Activated CD8-positive, alpha-beta memory T cell treated with anti-CD3 and anti-CD28 coated beads, Interleukin-2, amount 50 U/mL, for 48 hours (primary cell): Measurements from ENCODE around the gene MAST4.
"Not testable (repeated sequence)": the region's sequence is repeated elsewhere in the genome, so short reads cannot be mapped to it uniquely, and the experiment has no call there.

ENCODE experiments used
- DNase-seq: peaks from one replicate; pipeline ENCODE4 v3.0.0-alpha.2; 2020

MAST4 gene

DNA sequence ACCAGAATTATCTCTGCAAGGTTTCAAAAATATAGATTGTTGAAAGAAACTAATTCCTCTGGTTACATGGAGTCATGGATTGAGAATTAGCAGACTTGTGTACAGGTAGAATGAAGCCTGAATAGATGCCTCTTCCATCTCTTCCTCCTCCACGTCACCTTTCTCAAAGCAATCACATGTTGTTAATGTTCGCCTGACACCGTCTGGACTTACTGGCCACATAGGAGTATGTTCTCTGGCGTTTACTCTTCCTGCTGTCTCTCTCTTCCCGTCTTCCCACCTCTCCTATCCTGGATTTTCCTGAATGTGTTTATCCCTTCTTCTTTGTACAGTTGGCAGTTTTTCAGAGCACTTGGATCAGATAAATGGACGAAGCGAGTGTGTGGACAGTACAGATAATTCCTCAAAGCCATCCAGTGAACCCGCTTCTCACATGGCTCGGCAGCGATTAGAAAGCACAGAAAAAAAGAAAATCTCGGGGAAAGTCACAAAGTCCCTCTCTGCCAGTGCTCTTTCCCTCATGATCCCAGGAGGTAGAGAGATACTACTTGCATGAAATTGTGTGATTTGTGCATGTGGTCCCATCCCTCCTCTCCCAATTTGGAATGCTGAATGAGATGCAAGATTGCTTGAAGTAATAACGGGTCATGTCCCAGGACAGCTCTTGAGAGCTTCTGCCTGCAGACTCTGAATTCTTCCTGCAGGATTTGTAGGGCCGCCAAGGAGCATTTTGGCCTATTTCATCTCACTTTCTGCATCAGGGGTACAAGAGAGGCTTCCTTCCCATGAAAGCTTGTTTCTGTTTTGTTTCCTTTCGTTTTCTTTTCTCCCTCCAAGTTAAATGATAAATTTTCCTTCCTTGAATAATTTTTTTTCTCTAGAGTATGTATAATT is 553.1 kb downstream of the MAST4 start:
- DNase-seq = no peak

DNA sequence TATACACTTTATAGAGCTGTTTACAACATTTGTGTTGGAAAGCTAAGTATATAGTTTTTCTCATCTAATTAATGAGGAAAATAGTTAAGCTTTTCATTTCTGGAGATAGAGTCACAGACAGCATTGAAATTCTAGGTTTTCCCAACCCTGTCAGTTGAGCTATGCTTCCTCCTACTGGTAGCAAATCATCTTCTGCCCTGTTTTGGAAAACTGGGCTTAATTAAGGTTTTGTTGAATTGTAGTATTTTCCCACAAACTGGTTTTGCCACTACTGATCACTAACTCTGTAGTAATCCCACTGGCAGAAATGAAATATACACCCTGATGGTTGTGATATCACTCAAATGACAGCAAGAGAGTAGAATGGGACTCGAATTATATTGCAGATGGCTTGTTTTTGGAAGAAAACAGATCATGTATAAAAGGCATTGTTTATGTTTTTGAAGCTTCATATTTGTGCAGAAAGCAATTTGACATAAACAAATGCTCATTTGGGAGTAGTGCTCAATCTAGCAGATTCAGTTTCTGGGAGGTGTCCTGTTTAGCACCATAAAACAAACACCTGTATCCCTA is 553.8 kb downstream of the MAST4 start:
- no peak for DNase-seq

DNA sequence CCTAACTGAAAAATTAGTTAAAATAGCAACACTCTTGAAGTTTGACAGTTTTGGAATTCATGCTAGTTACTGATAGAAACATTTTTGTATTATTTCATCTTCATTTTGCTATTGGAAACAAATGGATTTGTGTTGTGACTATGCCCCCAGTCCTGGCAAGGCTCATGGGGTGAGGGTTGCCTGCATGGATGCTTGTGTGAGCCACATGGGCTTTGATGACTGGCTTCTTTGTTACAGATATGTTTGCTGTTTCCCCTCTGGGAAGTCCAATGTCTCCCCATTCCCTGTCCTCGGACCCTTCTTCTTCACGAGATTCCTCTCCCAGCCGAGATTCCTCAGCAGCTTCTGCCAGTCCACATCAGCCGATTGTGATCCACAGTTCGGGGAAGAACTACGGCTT is 556.2 kb downstream of the MAST4 start:
- no peak for DNase-seq

DNA sequence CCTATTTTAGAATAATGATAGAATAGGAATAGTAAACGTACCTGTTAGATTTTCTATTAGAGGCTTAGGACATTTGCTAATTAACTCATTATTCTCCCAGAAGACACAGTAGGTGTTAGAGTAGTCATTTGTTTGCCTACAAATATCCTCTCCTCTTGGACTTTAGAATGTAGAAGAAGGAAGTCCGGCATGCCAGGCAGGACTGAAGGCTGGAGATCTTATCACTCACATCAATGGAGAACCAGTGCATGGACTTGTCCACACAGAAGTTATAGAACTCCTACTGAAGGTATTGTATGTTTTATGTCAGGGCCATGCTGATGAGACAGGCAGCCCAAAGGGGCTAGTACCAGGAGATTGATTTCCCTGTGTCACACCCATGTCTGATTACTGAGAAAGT is 557.1 kb downstream of the MAST4 start:
- no peak for DNase-seq

DNA sequence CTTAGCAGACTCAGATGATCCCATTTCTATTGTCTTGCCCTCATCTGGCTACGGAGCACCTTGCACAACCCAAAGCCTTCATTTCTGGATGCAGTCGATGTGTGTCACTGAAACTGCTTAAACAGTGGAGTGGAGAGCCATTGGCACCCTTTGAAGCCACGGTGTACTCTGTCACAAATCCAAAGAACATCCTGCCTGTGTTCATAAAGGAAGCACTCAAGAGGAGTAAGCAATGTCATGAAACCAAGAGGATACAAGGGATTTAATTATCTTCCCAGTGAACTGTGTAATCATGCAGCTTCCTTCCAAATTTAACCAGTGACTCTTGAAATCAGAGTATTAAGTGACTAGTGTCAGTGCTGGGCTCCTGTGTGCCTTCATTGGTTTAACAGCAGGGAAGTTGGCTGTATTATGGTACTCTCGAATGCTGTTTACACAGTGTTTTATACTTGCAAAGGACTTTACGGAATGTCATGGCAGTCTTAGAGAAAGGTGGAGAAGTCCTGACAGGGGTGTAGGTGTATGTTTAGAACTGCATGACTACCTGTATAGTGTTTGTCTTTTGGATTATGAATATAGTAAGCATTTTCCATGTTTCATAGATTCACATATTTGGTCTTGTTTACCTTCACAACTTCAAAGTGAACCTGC is 558.5 kb downstream of the MAST4 start:
- no peak for DNase-seq

DNA sequence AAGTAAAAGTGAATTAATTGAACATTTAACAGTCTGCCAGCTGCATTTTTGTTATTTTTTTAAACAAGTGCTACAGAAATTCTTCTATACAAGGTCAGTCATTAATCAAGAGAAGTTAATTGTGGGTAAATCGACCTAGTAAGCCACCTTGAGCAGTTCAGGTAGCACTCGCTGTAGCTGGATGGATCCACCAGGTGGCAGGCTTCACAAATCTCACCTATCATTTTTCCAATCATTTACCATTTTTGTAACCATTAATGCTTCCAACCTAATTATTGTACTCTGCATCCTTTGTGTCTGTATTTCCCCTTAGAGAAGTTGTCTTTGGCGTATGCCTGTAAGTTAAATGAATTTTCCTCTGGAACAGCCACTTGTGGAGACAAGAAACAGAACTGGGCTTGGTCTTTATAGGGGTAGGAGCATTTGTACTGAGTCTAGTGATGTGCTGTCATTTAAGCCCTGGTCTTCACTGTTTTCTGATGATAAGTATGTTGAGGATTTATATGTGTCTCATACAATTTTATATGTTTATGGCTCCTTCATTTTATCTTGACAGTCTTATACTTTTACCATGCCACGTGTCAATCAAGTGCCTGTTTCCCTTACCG is 560.9 kb downstream of the MAST4 start:
- DNase-seq = no peak

DNA sequence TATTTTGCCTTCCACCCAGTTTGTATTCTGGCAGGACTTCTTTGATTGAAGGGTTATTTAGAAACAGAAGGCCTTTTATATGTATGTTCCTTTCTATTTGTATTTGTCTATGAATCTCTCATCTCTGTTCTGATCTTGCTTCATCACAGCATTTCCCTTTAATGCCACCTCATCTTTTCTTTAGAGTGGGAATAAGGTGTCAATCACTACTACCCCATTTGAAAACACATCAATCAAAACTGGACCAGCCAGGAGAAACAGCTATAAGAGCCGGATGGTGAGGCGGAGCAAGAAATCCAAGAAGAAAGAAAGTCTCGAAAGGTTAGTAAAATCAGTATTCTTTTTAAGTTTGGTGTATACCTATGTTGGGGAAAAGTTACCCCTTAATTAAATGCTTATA is 564.1 kb downstream of the MAST4 start:
- no peak for DNase-seq

DNA sequence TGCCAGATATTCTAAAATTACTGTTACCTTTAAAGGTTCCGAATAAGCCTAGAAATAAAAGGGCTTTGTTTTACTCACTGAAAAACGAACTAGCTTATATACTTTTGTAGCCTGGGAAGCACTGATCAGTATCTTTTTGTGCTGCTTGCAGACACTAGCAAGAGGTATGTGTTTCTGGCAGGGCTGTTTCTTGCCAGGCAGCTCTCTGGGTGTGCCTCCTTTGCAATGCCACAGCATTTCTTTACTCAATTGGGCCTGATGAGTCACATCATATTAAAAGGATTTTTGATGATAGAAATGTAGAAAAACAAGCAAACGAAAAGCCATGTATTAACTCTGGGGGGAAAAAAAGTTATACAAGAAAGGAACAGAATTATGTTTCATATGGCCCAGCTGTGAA is 564.8 kb downstream of the MAST4 start:
- no peak for DNase-seq

DNA sequence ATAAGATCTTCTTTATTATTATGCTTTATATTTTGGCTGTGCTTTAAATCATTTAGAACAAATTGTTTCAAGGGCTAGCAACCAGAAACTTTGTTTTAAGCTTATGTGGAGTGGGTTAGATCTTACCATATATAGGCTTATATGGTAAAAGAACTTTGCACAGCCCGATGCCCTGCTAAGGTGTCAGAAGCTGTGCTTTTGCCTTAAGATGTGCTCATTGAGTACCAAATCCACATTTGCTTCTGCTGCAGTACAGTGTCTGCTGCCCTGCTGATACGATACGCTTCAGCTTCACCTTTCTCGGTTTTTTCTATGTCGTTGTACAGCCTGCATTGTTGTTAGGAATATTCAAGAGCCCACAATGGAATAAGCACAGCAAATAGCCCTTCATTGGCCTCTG is 565.6 kb downstream of the MAST4 start:
- no peak for DNase-seq

DNA sequence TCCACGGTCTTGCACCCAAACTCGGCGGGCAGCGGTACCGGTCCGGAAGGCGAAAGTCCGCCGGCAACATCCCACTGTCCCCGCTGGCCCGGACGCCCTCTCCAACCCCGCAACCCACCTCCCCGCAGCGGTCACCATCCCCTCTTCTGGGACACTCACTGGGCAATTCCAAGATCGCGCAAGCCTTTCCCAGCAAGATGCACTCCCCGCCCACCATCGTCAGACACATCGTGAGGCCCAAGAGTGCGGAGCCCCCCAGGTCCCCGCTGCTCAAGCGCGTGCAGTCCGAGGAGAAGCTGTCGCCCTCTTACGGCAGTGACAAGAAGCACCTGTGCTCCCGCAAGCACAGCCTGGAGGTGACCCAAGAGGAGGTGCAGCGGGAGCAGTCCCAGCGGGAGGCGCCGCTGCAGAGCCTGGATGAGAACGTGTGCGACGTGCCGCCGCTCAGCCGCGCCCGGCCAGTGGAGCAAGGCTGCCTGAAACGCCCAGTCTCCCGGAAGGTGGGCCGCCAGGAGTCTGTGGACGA is 567.1 kb downstream of the MAST4 start:
- no peak for DNase-seq

DNA sequence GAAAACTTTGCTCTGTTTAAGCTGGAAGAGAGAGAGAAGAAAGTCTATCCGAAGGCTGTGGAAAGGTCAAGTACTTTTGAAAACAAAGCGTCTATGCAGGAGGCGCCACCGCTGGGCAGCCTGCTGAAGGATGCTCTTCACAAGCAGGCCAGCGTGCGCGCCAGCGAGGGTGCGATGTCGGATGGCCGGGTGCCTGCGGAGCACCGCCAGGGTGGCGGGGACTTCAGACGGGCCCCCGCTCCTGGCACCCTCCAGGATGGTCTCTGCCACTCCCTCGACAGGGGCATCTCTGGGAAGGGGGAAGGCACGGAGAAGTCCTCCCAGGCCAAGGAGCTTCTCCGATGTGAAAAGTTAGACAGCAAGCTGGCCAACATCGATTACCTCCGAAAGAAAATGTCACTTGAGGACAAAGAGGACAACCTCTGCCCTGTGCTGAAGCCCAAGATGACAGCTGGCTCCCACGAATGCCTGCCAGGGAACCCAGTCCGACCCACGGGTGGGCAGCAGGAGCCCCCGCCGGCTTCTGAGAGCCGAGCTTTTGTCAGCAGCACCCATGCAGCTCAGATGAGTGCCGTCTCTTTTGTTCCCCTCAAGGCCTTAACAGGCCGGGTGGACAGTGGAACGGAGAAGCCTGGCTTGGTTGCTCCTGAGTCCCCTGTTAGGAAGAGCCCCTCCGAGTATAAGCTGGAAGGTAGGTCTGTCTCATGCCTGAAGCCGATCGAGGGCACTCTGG is 567.8 kb downstream of the MAST4 start:
- no peak for DNase-seq

DNA sequence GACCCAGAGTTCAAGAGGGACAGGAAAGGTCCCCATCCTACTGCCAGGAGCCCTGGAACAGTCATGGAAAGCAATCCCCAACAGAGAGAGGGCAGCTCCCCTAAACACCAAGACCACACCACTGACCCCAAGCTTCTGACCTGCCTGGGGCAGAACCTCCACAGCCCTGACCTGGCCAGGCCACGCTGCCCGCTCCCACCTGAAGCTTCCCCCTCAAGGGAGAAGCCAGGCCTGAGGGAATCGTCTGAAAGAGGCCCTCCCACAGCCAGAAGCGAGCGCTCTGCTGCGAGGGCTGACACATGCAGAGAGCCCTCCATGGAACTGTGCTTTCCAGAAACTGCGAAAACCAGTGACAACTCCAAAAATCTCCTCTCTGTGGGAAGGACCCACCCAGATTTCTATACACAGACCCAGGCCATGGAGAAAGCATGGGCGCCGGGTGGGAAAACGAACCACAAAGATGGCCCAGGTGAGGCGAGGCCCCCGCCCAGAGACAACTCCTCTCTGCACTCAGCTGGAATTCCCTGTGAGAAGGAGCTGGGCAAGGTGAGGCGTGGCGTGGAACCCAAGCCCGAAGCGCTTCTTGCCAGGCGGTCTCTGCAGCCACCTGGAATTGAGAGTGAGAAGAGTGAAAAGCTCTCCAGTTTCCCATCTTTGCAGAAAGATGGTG is 568.8 kb downstream of the MAST4 start:
- no peak for DNase-seq

DNA sequence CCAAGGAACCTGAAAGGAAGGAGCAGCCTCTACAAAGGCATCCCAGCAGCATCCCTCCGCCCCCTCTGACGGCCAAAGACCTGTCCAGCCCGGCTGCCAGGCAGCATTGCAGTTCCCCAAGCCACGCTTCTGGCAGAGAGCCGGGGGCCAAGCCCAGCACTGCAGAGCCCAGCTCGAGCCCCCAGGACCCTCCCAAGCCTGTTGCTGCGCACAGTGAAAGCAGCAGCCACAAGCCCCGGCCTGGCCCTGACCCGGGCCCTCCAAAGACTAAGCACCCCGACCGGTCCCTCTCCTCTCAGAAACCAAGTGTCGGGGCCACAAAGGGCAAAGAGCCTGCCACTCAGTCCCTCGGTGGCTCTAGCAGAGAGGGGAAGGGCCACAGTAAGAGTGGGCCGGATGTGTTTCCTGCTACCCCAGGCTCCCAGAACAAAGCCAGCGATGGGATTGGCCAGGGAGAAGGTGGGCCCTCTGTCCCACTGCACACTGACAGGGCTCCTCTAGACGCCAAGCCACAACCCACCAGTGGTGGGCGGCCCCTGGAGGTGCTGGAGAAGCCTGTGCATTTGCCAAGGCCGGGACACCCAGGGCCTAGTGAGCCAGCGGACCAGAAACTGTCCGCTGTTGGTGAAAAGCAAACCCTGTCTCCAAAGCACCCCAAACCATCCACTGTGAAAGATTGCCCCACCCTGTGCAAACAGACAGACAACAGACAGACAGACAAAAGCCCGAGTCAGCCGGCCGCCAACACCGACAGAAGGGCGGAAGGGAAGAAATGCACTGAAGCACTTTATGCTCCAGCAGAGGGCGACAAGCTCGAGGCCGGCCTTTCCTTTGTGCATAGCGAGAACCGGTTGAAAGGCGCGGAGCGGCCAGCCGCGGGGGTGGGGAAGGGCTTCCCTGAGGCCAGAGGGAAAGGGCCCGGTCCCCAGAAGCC is 569.6 kb downstream of the MAST4 start:
- peak; percentile 86 for DNase-seq

DNA sequence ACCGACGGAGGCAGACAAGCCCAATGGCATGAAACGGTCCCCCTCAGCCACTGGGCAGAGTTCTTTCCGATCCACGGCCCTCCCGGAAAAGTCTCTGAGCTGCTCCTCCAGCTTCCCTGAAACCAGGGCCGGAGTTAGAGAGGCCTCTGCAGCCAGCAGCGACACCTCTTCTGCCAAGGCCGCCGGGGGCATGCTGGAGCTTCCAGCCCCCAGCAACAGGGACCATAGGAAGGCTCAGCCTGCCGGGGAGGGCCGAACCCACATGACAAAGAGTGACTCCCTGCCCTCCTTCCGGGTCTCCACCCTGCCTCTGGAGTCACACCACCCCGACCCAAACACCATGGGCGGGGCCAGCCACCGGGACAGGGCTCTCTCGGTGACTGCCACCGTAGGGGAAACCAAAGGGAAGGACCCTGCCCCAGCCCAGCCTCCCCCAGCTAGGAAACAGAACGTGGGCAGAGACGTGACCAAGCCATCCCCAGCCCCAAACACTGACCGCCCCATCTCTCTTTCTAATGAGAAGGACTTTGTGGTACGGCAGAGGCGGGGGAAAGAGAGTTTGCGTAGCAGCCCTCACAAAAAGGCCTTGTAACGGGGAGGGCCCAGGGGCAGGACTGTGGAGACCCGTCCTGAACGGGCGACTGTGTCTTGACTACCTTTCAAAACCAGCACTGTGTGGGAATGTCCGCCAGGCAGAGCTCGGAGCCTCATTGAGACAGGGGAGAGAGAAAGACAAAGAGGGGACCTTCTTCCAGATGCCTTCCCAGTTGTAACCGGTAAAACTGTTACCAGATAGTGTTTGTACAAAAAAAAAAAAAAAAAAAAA is 570.5 kb downstream of the MAST4 start:
- peak; percentile 84 for DNase-seq

DNA sequence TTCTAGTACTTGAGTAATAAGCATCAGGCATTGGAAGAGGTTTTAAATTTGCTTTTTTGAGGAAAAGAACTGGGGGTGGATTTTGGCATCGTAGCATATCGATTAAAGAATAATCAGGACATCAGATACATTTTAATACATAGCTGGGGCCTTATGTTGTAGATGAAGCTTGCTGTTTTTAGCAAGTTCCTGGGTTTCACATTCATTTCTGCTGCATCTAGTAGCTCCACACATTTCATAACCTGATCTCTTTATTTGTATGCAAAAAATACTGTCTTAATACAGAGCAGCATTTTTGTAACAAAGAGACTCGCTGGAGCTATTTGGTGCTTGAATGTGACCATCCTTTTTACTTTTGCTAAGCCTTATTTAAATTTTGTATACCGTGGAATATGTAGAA is 571.9 kb downstream of the MAST4 start:
- DNase-seq = no peak

DNA sequence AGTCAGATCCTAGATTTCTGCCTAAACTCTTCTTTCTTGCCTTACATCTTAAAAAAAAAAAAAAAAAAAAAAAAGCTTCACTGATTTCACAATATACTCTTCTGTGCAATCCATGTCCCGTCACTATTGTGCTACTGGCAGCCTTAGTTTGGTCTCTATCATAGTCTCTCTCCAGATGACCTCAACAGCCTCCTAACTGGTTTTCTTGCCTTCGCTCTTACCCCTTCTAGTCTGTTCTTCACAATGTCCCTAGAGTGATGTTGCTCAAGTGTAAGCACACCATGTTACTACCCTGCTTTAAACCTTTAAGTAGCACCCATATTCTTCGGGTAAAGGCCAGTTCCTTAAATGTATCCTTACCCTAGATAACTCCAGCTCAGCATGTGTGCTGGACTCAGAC is 574.6 kb downstream of the MAST4 start:
- DNase-seq = no peak

DNA sequence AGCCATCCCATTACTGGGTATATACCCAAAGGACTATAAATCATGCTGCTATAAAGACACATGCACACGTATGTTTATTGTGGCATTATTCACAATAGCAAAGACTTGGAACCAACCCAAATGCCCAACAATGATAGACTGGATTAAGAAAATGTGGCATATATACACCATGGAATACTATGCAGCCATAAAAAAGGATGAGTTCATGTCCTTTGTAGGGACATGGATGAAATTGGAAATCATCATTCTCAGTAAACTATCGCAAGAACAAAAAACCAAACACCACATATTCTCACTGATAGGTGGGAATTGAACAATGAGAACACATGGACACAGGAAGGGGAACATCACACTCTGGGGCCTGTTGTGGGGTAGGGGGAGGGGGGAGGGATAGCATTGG is 577.2 kb downstream of the MAST4 start:
- DNase-seq = not testable (repeated sequence)

DNA sequence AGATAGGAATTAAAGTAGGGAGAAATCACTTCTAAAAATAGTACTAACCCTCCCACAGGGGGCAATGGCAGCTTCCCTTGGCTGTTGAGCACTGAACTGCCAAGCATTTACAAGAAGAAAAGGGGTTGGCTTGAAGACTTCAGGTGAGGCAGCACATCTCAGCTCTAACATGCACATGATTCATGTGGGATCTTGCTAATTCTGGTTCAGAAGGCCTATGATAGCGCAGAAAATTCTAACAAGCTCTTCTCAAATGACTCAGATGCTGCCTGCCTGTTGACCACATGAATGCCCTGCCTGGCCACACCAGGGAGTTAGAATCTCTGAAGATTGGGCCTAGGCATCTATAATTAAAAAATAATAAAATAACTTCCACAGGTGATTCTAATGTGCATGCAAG is 577.8 kb downstream of the MAST4 start:
- no peak for DNase-seq

DNA sequence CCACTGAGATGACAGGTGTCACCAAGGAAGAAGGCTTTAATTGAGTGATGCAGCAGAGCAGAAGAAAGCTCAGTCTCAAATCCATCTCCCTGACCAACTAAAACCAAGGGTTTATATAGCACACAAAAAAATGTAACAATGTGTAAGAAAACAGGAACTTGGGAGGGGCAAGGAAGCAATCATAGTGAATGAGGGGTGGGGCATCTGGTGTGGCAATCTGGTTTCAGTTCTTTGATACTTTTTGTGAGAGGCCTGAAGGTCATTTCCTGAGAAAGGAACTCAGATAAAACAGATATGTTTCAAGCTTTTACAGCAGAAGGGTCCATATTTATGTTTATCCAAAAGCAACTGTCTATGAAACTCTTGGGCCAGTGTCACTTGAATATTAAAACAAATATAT is 580.7 kb downstream of the MAST4 start:
- DNase-seq = no peak

DNA sequence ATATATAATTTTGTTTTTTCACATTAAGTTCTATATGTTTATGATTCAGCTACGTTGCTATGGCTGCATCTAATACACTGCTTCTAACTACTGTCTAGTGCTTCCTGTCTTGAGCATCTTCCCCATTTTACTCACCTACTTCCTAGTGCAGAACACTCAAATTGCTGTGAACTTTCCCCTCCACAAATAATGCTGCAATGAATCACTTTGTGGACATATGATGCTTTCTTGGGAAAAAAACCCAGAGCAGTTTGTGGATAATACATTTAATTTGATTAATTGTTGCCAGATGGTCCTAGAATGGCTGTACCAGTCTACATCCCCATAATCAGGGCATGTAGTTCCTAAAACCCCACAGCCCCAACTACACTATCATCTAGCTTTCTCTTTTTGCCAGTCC is 581.9 kb downstream of the MAST4 start:
- DNase-seq = no peak
